Stimulated activated CD8-positive, alpha-beta memory T cell treated with anti-CD3 and anti-CD28 coated beads, Interleukin-12 subunit alpha, Interleukin-12 subunit beta, amount 100 ng/mL, for 4 hours (primary cell): ENCODE data around the gene DPYSL4.

ENCODE experiments used
- DNase-seq: peaks from one replicate; pipeline ENCODE4 v3.0.0-alpha.2; 2020; ENCODE audit warnings: low read depth

The DPYSL4 gene

GRCh38 chr10:132228616-132229015 is 41.9 kb downstream of the DPYSL4 start:
- no peak for DNase-seq

DNA sequence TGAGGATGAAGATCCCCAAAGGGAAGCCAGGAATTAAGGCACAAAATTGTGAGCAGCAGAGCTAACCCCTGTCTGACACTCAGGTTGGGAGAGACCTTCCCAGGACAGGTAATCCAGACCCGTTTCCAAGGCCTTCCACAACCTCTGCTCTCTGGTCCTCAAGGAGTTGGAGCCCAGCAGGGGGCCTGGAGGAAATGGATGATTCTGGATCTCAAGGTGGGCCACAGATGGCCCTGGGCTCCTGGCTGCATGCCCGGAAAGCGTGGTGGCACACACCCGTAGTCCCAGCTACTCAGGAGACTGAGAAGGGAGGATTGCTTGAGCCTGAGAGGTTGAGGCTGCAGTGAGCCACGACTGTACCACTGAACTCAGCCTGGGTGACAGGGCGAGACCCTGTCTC is 42.3 kb downstream of the DPYSL4 start:
- DNase-seq = no peak

GRCh38 chr10:132229834-132230556 is 43.2 kb downstream of the DPYSL4 start:
- DNase-seq = no peak

DNA sequence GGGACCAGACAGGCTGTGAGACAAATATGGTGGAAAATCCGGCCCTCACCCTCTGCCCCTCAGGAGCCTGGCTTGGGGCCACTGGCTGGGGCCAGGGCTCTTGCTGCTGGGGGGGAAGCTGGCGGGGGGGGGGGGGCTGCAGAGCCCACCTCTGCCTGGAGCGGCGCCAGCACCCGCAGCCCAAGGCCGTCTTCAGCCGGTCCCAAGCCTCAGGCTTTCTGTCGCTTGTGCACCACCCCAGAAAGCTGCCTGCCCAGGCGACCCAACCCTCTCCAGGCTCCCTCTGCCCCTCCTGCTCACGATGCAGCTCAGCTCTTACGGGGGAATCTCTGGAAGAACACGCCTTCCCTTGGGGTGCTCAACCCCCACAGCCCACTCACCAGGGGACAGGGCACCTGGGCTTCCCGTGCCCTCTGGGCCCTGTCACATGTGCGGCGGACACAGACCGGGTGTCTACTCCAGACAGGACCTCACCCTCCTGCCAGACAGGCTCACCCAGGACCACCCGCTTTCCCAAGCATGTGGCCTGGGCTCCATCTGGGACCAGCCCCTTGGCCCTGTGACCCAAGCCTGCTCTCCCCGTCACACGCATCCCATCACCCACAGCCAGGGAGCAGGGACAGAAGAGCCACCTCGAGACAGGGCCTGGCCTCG is 43.9 kb downstream of the DPYSL4 start:
- DNase-seq = no peak

- DNase-seq = no peak
These were observed 44.9 kb downstream of the DPYSL4 start for GRCh38 chr10:132231656-132232022.

DNA sequence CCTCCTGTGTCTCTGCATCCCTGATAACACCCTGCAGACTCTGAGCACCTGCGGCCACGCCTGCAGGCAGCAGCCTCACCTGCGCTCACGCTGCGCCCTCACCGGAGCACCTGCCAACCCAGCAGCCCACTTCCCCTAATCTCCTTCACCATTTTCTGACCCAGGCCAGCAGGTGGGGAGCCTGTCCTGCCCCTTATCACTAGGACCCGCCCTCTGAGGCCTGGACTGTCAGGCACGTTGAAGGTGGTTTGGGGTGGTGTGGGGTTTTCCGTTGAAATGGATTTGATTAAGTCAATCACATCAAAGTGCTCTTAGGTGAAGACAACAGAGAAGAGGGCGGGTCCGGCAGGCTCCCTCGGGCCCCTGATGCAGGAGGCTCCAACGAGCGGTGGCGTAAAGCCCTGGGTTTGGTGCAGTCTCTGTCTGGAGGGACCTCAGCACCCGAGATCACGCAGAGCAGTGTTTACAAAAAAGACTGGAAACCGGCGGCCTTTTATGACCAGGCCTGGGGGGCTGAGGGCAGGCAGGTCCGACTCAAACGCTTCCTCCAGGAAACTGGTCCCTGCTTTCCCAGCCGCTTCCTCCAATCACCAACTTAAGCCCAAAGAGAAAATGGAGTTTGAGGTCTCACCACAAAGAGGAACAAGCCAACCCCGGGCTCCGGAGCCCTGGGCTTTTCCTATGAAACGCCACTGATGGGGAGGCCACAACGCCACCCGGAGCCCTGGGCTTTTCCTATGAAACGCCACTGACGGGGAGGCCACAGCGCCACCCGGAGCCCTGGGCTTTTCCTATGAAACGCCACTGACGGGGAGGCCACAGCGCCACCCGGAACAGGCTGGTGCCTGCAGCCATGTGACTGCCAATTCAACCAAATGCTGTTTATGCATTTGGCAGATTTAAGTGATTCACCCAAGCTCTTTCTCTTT is 45.5 kb downstream of the DPYSL4 start:
- DNase-seq = no peak

DNA sequence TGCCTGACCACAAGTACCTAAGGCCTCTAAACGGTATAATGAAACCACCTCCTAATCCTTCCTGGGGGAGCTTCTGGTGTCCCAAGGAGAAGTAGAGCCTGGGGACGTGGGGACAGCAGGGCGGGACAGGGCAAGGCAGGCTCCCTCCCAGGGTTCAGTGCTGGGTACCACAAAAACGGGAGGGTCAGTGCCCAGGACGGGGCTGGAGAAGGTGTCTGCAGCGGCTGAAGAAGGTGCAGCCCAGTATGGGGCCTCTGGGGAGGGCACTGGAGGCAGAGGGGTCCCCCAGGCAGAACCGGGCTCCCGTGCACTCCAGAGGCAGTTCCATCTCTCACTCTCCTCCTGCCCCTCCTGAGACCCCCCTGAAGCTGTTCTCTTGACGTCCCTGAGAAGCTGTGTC is 46.2 kb downstream of the DPYSL4 start:
- no peak for DNase-seq

DNA sequence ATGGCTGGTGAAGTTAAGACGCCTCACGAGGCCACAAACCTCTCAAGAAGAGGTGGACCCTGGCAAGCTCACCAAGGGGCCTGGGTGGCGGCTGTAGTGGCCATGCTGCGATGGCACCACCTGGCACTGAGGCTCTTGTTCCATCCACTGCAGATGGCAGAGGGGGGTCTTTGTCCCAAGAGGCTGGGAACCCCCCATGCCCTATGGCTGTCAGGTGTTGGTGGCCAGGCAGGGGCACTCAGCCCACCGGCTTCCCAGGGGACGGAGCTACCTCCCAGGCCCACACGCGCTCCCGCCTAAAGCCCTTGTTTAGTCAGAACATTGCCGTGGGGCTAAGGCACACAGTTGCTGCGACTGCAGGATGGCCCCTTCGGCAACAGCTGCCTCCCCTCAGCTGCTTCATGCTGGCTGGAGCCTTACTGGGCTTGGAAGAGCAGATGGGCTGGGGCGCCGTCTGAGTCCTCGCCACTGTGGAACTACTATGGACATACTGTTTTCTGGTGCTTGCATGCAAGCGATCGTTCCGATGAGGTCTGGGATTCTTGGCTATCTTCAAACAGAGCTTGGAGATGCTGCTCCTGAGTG is 46.8 kb downstream of the DPYSL4 start:
- no peak for DNase-seq

GRCh38 chr10:132234860-132235259 is 48.1 kb downstream of the DPYSL4 start:
- no peak for DNase-seq

GRCh38 chr10:132236161-132236560 is 49.4 kb downstream of the DPYSL4 start:
- no peak for DNase-seq

- DNase-seq = no peak
These were observed 50.1 kb downstream of the DPYSL4 start for GRCh38 chr10:132236881-132237280.

DNA sequence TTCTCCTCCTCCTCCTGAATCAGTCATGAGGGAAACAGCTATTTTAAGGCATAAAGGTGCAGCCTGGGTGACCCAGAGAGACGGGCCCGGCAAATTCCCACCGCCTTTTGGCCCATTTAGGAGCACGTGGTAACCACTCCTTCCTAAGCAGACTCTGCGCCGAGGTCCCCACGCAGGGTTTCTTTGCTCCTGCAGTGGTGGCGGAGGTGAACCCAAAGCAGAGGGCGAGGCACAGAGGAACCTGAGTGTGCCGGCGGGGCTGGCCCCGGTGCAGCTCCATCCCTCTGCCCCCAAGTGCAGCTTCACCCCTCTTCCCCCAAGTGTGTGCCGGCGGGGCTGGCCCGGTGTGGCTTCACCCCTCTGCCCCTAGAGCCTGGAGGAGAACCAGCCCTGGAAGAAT is 50.6 kb downstream of the DPYSL4 start:
- no peak for DNase-seq

- DNase-seq = no peak
These were observed 51.1 kb downstream of the DPYSL4 start for GRCh38 chr10:132237871-132238270.

- no peak for DNase-seq
These were observed 51.8 kb downstream of the DPYSL4 start for GRCh38 chr10:132238371-132239125.

GRCh38 chr10:132239126-132240031 is 52.6 kb downstream of the DPYSL4 start:
- no peak for DNase-seq

GRCh38 chr10:132240156-132240555 is 53.4 kb downstream of the DPYSL4 start:
- DNase-seq = no peak

DNA sequence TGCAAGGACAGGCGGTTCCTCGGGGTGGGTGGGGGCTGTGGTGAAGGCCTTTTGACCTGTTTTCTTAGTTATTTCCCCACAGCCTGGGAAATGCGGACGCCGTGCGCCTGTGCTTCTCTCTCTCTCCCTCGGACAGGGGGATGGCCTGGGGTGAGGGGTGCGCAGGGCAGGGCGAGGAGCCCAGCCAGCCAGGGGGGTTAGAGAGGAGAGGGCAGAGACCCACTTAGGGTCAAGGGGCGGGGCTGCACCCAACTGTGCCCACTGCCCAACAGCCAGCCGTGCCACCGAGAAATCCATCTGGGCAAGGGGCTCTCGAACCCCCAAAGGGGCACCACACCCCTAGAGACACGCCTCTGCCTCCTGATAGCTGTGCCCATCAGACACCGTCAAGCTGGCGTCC is 53.8 kb downstream of the DPYSL4 start:
- no peak for DNase-seq

GRCh38 chr10:132241086-132241485 is 54.3 kb downstream of the DPYSL4 start:
- DNase-seq = no peak

GRCh38 chr10:132241496-132241895 is 54.7 kb downstream of the DPYSL4 start:
- no peak for DNase-seq

DNA sequence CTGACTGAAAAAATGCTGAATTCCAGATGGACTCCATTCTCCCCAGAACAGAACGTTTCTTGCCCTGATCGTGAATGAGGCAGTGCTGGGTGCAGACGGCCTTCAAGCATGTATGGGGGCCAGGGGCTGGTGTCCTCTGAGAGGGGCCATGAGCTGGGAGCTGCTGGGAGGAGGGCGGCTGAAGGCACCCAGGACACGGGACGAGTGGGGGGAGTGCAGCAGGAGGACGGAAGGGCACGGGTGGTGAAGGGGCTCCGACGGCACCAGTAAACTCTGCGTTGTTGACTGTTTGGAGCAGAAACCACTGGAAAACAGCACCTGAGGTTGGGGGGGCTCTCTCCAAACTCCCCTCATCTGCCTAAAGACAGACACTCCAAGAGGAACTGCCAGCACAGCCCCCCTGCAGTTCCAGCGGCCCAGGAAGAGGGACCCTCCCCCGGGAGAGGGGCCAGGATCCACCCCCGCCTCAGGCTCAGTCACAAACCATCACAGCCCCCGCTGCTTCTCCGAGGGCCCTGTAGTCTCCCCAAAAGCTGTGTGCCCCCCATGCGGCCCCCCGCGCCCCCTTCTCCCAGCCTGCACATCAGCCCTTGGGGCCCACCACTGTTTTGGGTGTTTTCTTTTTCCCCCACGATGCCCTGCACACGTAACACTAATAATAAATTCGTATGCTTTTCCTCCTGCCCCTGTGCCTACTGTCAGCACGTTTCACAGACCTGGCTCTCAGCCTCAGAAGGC is 55.5 kb downstream of the DPYSL4 start:
- DNase-seq = no peak
